ENCODE measurements around the gene FLNC. TPM values are rescaled to one million over a fixed set of nuclear protein-coding genes. Genes with fewer than 3 reads are reported as not detected.

Gene FLNC
- polyA plus RNA-seq, 1 of the 3 experiments (the other 2 are of a cell fraction): 43.7 TPM

- no peak for TF ChIP-seq YY1 (IDR thresholded peaks at IDR 0.05; ENCODE audit: low read depth)
- no peak for TF ChIP-seq FOXM1 (IDR thresholded peaks at IDR 0.05; ENCODE audit: low read depth)
- no peak for TF ChIP-seq MEF2A (IDR thresholded peaks at IDR 0.05; ENCODE audit: borderline replicate concordance, low read depth)
- TF ChIP-seq FOXJ3 (CRISPR knock-in tag; IDR thresholded peaks at IDR 0.05): no peak
Measured at GRCh38 chr7:128855559-128855958, 25.4 kb downstream of the FLNC start (continued).

GRCh38 chr7:128856001-128856718 is 26.0 kb downstream of the FLNC start:
- TF ChIP-seq YY1 (IDR thresholded peaks at IDR 0.05; ENCODE audit: low read depth) (no peak), RXRA (IDR thresholded peaks at IDR 0.05; ENCODE audit: borderline replicate concordance, low read depth) (no peak), TCF12 (IDR thresholded peaks at IDR 0.05) (no peak), JUND (IDR thresholded peaks at IDR 0.05) (no peak), MEF2A (IDR thresholded peaks at IDR 0.05; ENCODE audit: borderline replicate concordance, low read depth) (no peak), CTCF (IDR thresholded peaks at IDR 0.05) (no peak), FOSL2 (IDR thresholded peaks at IDR 0.05; ENCODE audit: borderline replicate concordance, low read depth) (no peak), REST (IDR thresholded peaks at IDR 0.05; ENCODE audit: low read depth, low read length) (no peak), SMC3 (IDR thresholded peaks at IDR 0.05; ENCODE audit: low read depth, low read length) (no peak), RFX5 (IDR thresholded peaks at IDR 0.05; ENCODE audit: low read length) (no peak), EZH2phosphoT487 (IDR thresholded peaks at IDR 0.05; ENCODE audit: borderline replicate concordance, low read depth) (no peak), RCOR1 (IDR thresholded peaks at IDR 0.05; ENCODE audit: low read length) (no peak)
- ChIA-PET POLR2A (no interaction called here), CTCF (interaction anchor here (0.9 to 1.0 kb wide), 2 partner anchors 20 to 23 kb away, joined by 3 to 5 read pairs; no protein-coding TSS in a partner anchor)
- Histone ChIP-seq H3K9ac (no peak overlapping the region), H3K27me3 (ENCODE audit: insufficient read depth) (no peaks in the 10 kb centered on the region), H3K4me3 (ENCODE audit: low read depth in 2 of 2, low read length in 1 of 2) (no peak overlapping the region), H3F3A (replicated peaks; ENCODE audit: insufficient read depth) (peaks cover 53% of the 10 kb centered on the region), H3K27ac (ENCODE audit: low read depth in 2 of 2, low read length in 1 of 2) (no peak overlapping the region), H3K9me2 (no peaks in the 10 kb centered on the region), H4K20me1 (ENCODE audit: insufficient read depth) (peaks cover 4% of the 10 kb centered on the region; the same call in 1 of the 2 replicates), H3K79me2 (ENCODE audit: insufficient read depth) (no peaks in the 10 kb centered on the region), H3K9me3 (no peaks in the 10 kb centered on the region), H2AFZ (ENCODE audit: low read depth) (no peak overlapping the region), H3K4me2 (no peak overlapping the region), H3K36me3 (replicated peaks in 1 of 2; ENCODE audit: control insufficient read depth in 1 of 2, insufficient read depth in 2 of 2, low read length in 1 of 2) (peaks cover 49 to 60% of the 10 kb centered on the region in 2 experiments), H3K4me1 (ENCODE audit: control insufficient read depth in 1 of 2, insufficient read depth in 2 of 2, low read depth in 1 of 2, low read length in 1 of 2) (peaks cover 0 to 8% of the 10 kb centered on the region in 2 experiments; a peak in 1 of 4 replicates)
- 88% methylated on average over 14 of the region's 17 CpGs for WGBS (ENCODE audit: low lambda C conversion rate)
- DNase-seq: no peak

All from SK-N-SH (cell line).